Keratinocyte (primary cell): ENCODE data around the gene MIPOL1. TPM values are rescaled to one million over a fixed set of nuclear protein-coding genes. Genes with fewer than 3 reads are reported as not detected.

ENCODE experiments used
- DNase-seq: peaks from one replicate; pipeline ENCODE4 v3.0.0-alpha.2; 2011; ENCODE audit warnings: low read depth, missing footprints, low spot score
- FAIRE-seq: peaks from 2 replicates; lab custom pipeline; 2011; peaks lifted over from hg19 to GRCh38; lab: Jason Lieb, UNC
- H2AFZ ChIP-seq: 2 replicates; pipeline ENCODE4 v1.6.0; 2012; ENCODE audit warnings: low read length, control low read depth, inconsistent platforms; ENCODE audit not compliant: control insufficient read depth
- H3K27ac ChIP-seq: 2 replicates; pipeline ENCODE4 v1.5.1; 2011; ENCODE audit warnings: low read length; ENCODE audit not compliant: control insufficient read depth, insufficient read depth
- H3K27me3 ChIP-seq: 3 replicates; pipeline ENCODE4 v1.6.0; 2011; ENCODE audit warnings: low read length; ENCODE audit not compliant: control insufficient read depth, insufficient read depth; ENCODE audit errors: extremely low read depth
- H3K36me3 ChIP-seq, 2 experiments: 2 replicates in 1 of 2; 3 replicates in 1 of 2; pipeline ENCODE4 v1.5.1; 2011; ENCODE audit warnings: low read length in 2 of 2, mild to moderate bottlenecking in 1 of 2; ENCODE audit not compliant: control insufficient read depth in 2 of 2, insufficient read depth in 2 of 2; ENCODE audit errors: extremely low read depth in 1 of 2
- H3K4me1 ChIP-seq: 3 replicates; pipeline ENCODE4 v1.5.1; 2011; ENCODE audit warnings: low read length; ENCODE audit not compliant: control insufficient read depth, insufficient read depth; ENCODE audit errors: extremely low read depth
- H3K4me2 ChIP-seq: 3 replicates; pipeline ENCODE4 v1.6.0; 2011; ENCODE audit warnings: low read depth, low read length; ENCODE audit not compliant: control insufficient read depth, insufficient read depth; ENCODE audit errors: extremely low read depth
- H3K4me3 ChIP-seq, 3 experiments: fragments of 200-600 bp in 1 of 3; sonication (generic) in 1 of 3; 2 replicates in 2 of 3; 3 replicates in 1 of 3; pipeline ENCODE4 v1.5.1; 2011 to 2016; ENCODE audit warnings: low read length in 3 of 3, mild to moderate bottlenecking in 3 of 3, control low read depth in 2 of 3, inconsistent platforms in 1 of 3, low read depth in 1 of 3, mixed read lengths in 1 of 3, mixed run types in 1 of 3, moderate library complexity in 1 of 3; ENCODE audit not compliant: control insufficient read depth in 2 of 3, insufficient read depth in 2 of 3; ENCODE audit errors: extremely low read depth in 1 of 3
- H3K79me2 ChIP-seq: 2 replicates; pipeline ENCODE4 v1.6.0; 2012; ENCODE audit warnings: low read length; ENCODE audit not compliant: control insufficient read depth, insufficient read depth
- H3K9ac ChIP-seq: 3 replicates; pipeline ENCODE4 v1.6.0; 2011; ENCODE audit warnings: low read length; ENCODE audit not compliant: control insufficient read depth, insufficient read depth; ENCODE audit errors: extremely low read depth
- H3K9me1 ChIP-seq: 3 replicates; pipeline ENCODE4 v1.6.0; 2011; ENCODE audit warnings: low read length; ENCODE audit not compliant: control insufficient read depth, insufficient read depth; ENCODE audit errors: extremely low read depth
- H3K9me3 ChIP-seq: 2 replicates; pipeline ENCODE4 v1.5.1; 2012; ENCODE audit warnings: low read depth, low read length; ENCODE audit not compliant: control insufficient read depth
- H4K20me1 ChIP-seq: 3 replicates; pipeline ENCODE4 v1.6.0; 2011; ENCODE audit warnings: low read length; ENCODE audit not compliant: control insufficient read depth, insufficient read depth; ENCODE audit errors: extremely low read depth
- CTCF ChIP-seq, 3 experiments: IDR thresholded peaks in 1 of 3; conservative IDR thresholded peaks in 1 of 3; optimal IDR thresholded peaks in 1 of 3; 2 replicates in 2 of 3; 3 replicates in 1 of 3; pipeline versions ENCODE3 to v1.5.1; 2011; ENCODE audit warnings: low read length in 3 of 3, mild to moderate bottlenecking in 3 of 3, moderate library complexity in 2 of 3, control low read depth in 1 of 3, inconsistent platforms in 1 of 3; ENCODE audit not compliant: insufficient read depth in 2 of 3; ENCODE audit errors: extremely low read depth in 1 of 3
- EZH2 ChIP-seq: IDR thresholded peaks from one replicate; pipeline ENCODE4 v1.6.1; 2012; ENCODE audit warnings: inconsistent platforms, mild to moderate bottlenecking, low read length, moderate library complexity
- dilution Hi-C: fragments of 300-500 bp; cut with MboI; formaldehyde crosslinking; loops from one replicate; pipeline ENCODE4 v1.7.0; 2020; ENCODE audit warnings: low sequenced_read_pairs; ENCODE audit not compliant: extremely low pct_ligation_motif_present
- polyA plus RNA-seq, 5 experiments: library from polyadenylated mRNA; depleted of rRNA in 3 of 5; stranded (reverse) in 3 of 5; stranded (forward) in 1 of 5; unstranded in 1 of 5; fragments of >200 nt; gene quantifications; 1 replicate in 1 of 5; 2 replicates in 3 of 5; 3 replicates in 1 of 5; pipeline versions ENCODE4 v1.2.1 to v1.2.3, GENCODE V29; 2011 to 2012; ENCODE audit warnings: missing spikeins in 2 of 5, low read depth in 1 of 5, low replicate concordance in 1 of 5

The MIPOL1 gene
- polyA plus RNA-seq, 1 donor (not counting 4 experiments of a cell fraction or from before 2014, with no cell fraction given), result 10.9 TPM

DNA sequence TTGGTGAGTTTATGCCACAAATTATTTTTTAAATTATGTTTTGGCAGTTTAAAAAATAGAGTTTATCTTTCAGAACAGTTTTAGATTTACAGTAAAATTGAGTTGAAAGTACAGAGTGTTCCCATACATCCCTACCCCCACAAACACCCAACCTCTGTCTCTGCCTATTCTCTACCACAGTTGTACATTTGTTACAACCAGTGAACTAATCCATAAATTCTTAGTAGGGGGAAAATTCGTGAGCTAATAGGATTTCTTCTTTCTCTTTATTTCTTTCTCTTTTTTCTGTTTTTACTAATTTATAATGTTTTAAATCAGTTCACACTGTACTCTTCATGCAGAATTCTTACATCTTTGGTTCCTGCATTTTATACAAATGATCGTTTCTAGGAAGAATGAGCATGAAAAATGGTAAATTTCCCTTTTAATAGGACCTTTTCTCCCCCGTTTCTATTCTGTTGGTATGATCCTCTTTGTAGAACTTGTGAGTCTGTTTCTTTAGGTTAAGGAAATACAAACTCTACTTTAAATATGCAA, 56.7 kb downstream of the MIPOL1 start:
- no peaks in the 10 kb centered on the region for H4K20me1 ChIP-seq
- no peaks in the 10 kb centered on the region for H3K36me3 ChIP-seq
- H3K9me1 ChIP-seq, result no peaks in the 10 kb centered on the region
- no peak overlapping the region for H3K9ac ChIP-seq
- H3K4me3 ChIP-seq, result no peak overlapping the region
- H3K4me1 ChIP-seq, result no peaks in the 10 kb centered on the region
- H3K9me3 ChIP-seq, result no peaks in the 10 kb centered on the region
- DNase-seq (no peak), FAIRE-seq (no peak)
- no peaks in the 10 kb centered on the region for H3K79me2 ChIP-seq
- H3K4me2 ChIP-seq, result no peak overlapping the region
- no peaks in the 10 kb centered on the region for H3K27me3 ChIP-seq
- no peak overlapping the region for H3K27ac ChIP-seq
- TF ChIP-seq EZH2, result no peak
- no peak for TF ChIP-seq CTCF (optimal IDR thresholded peaks at IDR 0.05 in 1 of 3, IDR thresholded peaks at IDR 0.05 in 1 of 3, conservative IDR thresholded peaks at IDR 0.05 in 1 of 3; ENCODE audit: extremely low read depth in 1 of 3, insufficient read depth in 2 of 3, low read length in 3 of 3)
- H2AFZ ChIP-seq, result no peak overlapping the region
- dilution Hi-C loops, result no loop called here

DNA sequence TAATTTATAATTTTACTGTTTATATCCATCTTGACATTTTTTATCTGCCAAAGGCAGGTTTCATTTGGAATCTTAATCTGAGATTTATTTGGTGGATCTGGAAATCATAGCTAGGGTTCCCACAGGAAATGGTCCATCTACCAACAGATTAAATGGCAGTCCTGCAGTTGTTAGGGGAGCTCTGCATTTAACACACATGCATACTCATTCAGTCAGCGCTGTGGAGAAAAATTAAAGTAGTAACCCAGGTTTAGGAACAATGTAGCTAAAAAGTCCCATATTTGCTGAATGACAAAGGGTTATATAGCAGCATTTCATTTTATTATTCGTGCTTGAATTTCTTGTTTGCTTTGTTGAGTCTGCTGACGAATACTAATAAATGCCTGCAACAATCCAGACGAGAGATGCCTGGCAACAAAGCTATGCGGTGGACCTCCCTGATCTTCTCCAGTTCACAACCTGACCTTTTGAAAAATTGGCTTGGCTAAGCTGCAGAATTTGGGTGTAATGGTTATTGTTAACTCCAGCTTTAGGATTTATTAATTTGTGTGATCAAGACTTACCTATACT, 59.8 kb downstream of the MIPOL1 start:
- Histone ChIP-seq H3K4me1 (no peaks in the 10 kb centered on the region), H2AFZ (no peak overlapping the region), H4K20me1 (no peaks in the 10 kb centered on the region), H3K9ac (no peak overlapping the region), H3K4me3 (no peak overlapping the region), H3K27me3 (no peaks in the 10 kb centered on the region), H3K36me3 (no peaks in the 10 kb centered on the region), H3K9me3 (no peaks in the 10 kb centered on the region), H3K4me2 (no peak overlapping the region), H3K9me1 (no peaks in the 10 kb centered on the region), H3K79me2 (no peaks in the 10 kb centered on the region), H3K27ac (no peak overlapping the region)
- DNase-seq (no peak), FAIRE-seq (no peak)
- no peak for TF ChIP-seq EZH2
- no peak for TF ChIP-seq CTCF (optimal IDR thresholded peaks at IDR 0.05 in 1 of 3, IDR thresholded peaks at IDR 0.05 in 1 of 3, conservative IDR thresholded peaks at IDR 0.05 in 1 of 3; ENCODE audit: extremely low read depth in 1 of 3, insufficient read depth in 2 of 3, low read length in 3 of 3)
- dilution Hi-C loops, result no loop called here
